Measurements from ENCODE around the gene CAV1.

- no peak for TF ChIP-seq CTCF (IDR thresholded peaks at IDR 0.05)
- TF ChIP-seq POLR2A (IDR thresholded peaks at IDR 0.05) = no peak
- no peak for TF ChIP-seq POLR2AphosphoS5 (IDR thresholded peaks at IDR 0.05)
Measured at GRCh38 chr7:116547347-116547746, 22.5 kb downstream of the CAV1 start.
